Left colon (tissue), 2 donors: Measurements from ENCODE around the gene FCER1G. TPM values are rescaled to one million over a fixed set of nuclear protein-coding genes. Genes with fewer than 3 reads are reported as not detected.

Experiments
- ATAC-seq: fragments of 200-7000 bp; cut with Tn5 transposase; one replicate; pipeline ENCODE4 v1.9.1; 2020; ENCODE audit warnings: mild to moderate bottlenecking, moderate library complexity
- DNase-seq, 2 donors: peaks; one replicate each; pipeline ENCODE4 v3.0.0-alpha.2; 2020
- intact Hi-C, 2 donors: fragments of 100-400 bp; cut with DNase I in 1 of 2; cut with micrococcal nuclease in 1 of 2; formaldehyde crosslinking; loops; one replicate each; pipeline versions ENCODE4 v1.11.2 to v1.14.0; 2022; cut with DNase I, micrococcal nuclease
- long read RNA-seq: library from polyadenylated mRNA; unstranded; transcript quantifications from one replicate; pipeline ENCODE4 v2.0.0, GENCODE V29; 2021
- total RNA-seq, 2 donors: library from RNA; stranded (reverse); fragmentation: NEBNext Ultra II Directional; extraction: Animal tissue kit (Norgen Biotek cat#: 25700); gene quantifications; one replicate each; pipeline ENCODE4 v1.2.1, GENCODE V29; 2021
- donor health status: DM: no; HTN: no; CAD: no.
- donor health status: DM: yes; HTN: yes; CAD: no.

The FCER1G gene
- 10 to 100 TPM in 1 of 2 donors, 1 to 10 TPM in 1; 5.6 to 23.3 TPM for total RNA-seq
- long read RNA-seq, partial matches to known transcripts = 0 of 4 reads
- long read RNA-seq, other reads (novel, unspliced or antisense) = 1 of 4 reads

DNA sequence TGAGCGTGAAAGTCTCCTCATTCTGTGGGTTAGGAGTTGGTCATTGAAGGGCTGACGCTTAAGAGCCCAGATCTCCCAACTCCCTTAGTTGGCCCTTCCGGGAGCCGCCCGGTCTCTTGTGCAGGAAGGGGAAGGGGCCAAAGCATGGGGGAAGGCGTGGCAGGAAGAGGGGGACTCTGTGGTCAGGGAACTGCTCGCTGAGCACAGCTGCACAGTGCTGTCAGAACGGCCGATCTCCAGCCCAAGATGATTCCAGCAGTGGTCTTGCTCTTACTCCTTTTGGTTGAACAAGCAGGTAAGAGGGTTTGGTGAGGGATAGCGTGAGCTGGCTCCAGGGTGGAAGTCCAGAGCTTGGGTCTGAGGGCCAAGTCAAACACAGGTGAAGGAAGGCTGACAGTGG, at the start of gene FCER1G:
Gene FCER1G, plus strand, starts transcription at position 220 of the 400 bp plus-strand sequence. Its CDS starts 27 bp downstream, at position 247.
- intact Hi-C loops = no loop called here
- peak; percentile 42 for ATAC-seq
- DNase-seq = peak in 1 of 2 donors; percentile 50

DNA sequence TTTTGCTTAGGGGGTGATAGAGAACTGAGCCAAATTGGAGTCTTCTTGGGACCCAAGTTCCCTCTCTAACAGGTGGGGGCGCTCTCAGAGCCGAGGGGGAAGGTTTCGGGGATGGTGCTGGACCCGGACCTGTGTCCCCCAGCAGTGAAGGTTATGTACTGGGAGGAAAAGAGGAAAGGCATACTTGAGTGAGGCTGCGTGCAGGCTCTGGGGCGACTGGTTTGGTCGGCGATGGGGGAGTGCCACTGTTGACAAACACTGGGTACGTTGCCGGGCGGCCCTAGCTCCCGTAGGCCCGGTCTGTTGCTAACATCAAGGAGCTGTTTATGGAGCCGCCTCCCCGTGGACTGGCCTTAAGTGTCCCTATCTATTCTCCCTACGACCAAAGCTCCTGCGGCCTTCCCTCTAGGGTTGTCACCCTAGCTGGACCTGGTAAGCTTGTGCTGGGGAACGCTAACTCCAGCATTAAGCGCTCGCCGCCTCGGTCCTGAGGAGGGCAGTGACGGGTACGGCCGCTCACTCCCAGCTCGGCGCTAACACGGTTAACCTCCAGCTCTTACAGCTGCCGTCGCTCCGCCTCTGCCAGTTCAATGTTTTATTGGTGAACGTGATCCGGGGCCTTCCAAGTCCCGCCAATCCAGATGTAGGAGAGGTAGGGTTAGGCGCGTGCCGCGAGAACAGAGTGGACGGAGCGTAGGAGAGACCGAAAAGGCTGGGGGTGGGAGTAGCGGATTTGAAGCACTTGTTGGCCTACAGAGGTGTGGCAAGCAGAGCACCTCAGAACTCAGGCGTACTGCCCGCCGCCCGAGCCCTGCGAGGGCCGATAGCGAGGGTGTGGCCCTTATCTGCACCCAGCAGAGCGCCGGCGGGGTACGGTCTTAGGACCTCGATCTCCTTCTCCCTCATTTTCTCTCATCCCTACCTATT, 49.1 kb upstream of the FCER1G start, which contains the start of gene PPOX:
Gene PPOX, plus strand, starts transcription at position 685 of the 927 bp plus-strand sequence. CDS start 422 bp downstream, outside the sequence.
- intact Hi-C loops = no loop called here
- DNase-seq (peak; percentile 95 to 98), ATAC-seq (peak; percentile 92)

DNA sequence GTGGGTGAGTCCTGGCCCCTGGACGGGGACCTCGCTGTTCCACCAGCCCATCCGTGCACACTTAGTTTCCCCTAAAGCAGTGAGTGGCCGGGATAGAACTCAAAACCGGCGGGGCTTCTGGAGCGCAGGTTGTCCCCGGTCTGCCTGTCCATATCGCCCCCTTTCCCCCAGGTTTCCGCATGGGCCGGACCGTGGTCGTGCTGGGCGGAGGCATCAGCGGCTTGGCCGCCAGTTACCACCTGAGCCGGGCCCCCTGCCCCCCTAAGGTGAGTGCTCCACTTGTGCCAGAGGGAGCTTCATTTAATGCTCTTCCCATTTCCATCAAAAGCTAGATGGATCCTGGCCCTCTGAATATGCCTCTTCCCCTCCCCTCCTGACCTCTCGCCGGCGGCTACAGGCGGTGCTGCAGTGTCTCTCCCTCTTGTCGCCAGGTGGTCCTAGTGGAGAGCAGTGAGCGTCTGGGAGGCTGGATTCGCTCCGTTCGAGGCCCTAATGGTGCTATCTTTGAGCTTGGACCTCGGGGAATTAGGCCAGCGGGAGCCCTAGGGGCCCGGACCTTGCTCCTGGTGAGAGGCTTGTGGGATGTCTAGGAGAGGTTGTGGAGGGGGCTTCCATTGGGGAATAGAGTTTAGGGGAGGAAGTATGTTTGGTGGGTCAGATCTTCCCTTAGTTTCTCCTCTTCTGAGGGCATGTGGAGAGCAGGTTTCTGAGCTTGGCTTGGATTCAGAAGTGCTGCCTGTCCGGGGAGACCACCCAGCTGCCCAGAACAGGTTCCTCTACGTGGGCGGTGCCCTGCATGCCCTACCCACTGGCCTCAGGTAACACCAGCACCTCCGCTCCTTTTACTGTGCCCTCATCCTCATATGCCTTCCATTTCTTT, 48.2 kb upstream of the FCER1G start:
- ATAC-seq (peak; percentile 5), DNase-seq (no peak)
- intact Hi-C loops = no loop called here

DNA sequence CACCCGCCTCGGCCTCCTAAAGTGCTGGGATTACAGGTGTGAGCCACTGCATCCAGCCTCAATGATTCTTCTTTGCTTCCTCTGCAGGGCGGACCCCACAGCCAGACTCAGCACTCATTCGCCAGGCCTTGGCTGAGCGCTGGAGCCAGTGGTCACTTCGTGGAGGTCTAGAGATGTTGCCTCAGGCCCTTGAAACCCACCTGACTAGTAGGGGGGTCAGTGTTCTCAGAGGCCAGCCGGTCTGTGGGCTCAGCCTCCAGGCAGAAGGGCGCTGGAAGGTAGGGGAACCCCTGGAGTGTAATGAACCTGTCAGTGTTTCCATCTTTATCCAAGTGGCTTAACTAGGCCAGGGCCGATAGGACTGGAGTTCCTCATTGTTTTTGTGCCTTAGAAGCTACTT, 46.2 kb upstream of the FCER1G start:
- ATAC-seq (no peak), DNase-seq (no peak)
- intact Hi-C loops = no loop called here

DNA sequence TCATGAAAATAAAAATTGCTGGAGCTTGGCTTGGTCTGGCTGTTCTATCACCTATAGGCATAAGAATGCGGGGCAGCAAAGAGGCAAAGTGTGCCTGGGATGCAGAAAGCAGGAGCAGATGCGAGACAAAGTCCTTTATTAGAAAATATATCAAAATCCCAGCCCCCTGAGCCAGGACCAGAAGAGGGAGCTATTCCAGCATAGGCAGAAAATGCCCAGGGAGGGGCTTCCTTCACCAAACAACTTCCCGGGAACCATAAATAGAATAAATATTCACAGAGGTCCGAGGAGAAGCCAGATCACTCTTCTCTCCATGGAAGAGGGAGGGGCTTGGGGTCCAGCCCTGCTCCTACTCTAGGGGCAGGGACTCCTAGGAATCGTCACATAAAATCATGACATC, 43.9 kb upstream of the FCER1G start:
- intact Hi-C loops = no loop called here
- ATAC-seq (no peak), DNase-seq (no peak)

DNA sequence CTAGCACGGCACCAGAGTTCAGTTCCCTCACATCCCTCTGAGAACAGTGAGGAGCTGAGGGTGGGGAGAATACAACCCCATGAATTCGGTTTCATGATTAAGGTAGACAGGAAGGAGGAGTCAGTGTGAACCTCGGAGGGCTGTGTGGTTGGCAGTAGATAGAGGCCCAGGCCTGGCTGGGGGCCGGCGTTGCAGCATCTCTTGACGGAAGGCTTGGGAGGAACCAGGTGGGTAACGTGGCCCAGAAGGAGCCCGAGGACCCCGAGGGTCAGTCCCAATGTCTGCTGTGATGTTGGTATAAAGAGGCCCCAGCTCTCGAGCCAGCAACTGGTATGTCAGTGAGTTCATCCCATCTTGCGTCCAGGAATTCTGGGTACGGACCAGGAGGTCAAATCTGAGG, 43.4 kb upstream of the FCER1G start:
- ATAC-seq = no peak
- DNase-seq = no peak
- intact Hi-C loops = no loop called here

DNA sequence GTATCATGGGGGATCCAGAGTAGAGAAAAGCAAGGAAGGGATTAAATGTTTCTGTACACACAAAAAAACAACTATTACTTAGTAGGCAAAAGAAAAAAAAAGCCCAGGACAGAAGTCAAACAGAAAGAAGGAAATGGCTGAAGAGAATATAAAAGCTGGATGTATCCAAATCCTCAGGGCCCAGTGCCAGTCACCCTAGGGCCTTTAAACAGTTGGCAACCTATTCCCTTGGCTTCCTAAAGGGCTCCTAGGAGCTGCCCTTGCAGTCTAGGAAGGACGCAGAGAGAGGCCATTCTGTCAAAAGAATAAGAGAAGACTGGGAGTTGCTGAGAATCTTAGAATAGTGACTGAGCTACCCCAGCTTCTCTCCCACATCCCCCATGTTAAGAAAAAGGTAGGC, 42.7 kb upstream of the FCER1G start:
- DNase-seq = no peak
- intact Hi-C loops = no loop called here
- no peak for ATAC-seq

DNA sequence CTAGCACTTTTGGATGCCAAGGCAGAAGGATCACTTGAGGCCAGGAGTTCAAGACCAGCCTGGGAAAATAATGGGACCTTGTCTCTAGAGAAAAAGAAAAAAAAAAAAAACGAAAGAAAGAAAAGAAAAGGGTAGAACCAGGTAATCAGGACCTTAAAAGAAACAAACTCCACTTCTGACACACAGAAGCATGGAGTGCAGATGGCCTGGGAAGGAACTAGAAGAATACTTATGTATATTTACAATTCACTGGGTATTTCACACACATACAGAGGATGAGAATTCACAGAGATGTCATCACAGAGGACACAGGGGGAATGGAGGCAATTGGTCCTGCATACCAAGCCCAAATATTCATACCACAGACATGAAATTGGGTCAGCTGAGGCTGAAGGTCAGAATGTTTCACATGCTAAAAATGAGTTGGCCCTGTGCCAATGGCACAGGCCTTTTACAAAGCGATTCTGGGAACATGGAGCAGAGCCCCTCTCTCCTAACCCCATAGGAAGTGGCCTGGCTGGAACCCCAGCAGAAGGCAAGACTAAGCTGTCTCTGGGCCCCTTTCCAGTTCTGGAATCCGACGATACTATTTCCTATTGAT, 42.2 kb upstream of the FCER1G start:
- ATAC-seq = no peak
- intact Hi-C loops = no loop called here
- DNase-seq = no peak

DNA sequence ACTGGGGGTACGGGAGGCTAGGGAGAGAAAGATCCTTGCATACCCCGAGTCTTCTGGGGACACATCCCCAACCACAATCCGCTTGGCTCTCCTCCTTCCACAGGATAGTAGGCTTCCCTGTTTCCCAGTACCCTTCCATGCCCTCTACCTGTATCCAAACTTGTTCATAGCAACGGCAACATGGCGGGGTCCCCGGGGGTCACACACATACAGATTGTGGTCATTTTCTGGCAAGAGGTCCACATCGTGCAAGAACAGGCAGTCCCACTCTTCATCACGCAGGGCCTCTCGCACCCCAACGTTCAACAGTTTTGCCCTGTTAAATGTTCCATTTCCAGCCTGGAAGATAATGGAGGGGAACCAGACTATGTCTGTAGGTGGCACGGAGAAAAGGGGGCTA, 41.4 kb upstream of the FCER1G start:
- ATAC-seq (no peak), DNase-seq (no peak)
- intact Hi-C loops = no loop called here

DNA sequence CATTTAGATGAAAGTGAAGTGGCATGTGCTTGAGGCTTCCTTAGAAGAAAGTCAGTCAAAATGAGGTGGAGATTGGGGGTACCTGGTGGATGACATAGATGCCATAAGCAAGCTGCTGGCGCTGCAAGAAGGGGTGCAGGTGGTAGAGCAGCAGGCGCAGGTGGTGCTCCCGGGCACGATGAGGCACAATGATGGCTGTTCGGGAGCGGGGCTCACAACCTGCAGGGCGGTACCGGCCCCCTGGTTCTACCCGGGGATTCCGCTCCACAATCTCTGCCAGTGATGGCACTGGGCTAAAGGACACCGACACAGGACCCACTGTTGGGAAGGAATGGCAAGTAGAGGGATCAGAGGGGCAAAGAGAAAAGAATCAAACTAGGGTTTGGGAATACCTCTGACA, 40.2 kb upstream of the FCER1G start:
- ATAC-seq (no peak), DNase-seq (no peak)
- intact Hi-C loops = no loop called here

DNA sequence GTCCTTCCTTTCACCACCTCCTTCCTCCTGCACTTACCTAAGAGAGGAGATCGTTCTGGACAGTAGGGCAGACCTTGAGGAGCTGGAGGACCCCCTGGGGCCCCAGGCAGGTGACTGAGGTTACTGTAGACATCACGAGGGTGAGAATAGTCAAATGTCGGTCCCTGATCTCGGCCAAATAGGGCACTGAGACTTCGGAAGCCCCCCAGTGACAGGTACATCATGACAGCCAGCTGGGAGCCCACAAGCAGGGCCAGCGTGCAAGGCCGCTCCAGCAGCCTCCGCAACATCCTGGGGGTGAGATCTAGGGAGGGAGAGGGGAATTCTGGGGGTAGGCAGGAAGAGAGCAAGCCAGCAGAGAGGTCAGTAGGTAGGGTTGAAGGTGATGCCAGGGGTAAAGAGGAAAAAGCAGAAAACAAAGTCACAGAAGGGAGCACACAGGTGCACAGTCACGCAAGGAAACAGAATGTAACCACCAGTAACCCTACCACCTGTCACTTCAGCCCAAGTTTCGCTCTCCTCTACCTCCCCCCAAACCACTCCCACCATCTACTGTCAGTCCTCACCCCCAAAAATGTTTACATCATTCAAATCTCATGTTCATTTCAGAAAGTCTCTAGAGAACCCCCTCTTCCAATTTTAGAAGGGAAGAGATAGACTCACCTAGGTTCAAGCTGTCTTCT, 39.2 kb upstream of the FCER1G start:
- no peak for DNase-seq
- intact Hi-C loops = no loop called here
- no peak for ATAC-seq

DNA sequence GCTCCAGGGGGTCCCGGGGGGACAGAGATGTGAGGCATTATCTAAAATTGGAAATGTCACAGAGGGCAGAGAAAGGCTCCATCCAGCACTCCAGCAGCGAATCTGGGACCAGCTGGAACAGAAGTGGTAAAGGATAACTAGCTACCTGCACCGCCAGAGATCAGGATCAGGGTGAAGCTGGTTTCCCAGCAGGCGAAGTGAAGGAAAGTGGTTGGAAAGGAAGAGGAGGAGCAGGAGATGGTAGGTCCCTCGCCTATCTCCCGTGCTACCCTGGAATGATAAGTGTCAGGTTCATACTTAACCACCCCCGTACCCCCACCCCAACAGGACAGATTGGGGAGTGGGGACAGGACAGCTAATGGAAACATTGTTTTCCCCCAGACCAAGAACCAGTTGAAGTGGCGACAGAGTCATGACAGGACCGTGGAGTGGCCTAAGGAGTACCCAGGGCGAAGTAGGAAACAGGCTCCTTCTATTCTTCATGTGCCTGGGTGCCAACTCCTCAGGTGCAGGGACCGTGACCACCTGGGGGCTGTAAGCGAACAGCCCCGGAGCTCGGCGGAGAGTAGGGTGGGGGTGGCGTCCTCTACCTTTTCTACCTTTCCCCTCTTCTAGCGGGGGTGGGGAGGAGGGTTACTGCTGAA, 38.5 kb upstream of the FCER1G start:
- ATAC-seq (peak; percentile 45), DNase-seq (no peak)
- intact Hi-C loops = no loop called here

DNA sequence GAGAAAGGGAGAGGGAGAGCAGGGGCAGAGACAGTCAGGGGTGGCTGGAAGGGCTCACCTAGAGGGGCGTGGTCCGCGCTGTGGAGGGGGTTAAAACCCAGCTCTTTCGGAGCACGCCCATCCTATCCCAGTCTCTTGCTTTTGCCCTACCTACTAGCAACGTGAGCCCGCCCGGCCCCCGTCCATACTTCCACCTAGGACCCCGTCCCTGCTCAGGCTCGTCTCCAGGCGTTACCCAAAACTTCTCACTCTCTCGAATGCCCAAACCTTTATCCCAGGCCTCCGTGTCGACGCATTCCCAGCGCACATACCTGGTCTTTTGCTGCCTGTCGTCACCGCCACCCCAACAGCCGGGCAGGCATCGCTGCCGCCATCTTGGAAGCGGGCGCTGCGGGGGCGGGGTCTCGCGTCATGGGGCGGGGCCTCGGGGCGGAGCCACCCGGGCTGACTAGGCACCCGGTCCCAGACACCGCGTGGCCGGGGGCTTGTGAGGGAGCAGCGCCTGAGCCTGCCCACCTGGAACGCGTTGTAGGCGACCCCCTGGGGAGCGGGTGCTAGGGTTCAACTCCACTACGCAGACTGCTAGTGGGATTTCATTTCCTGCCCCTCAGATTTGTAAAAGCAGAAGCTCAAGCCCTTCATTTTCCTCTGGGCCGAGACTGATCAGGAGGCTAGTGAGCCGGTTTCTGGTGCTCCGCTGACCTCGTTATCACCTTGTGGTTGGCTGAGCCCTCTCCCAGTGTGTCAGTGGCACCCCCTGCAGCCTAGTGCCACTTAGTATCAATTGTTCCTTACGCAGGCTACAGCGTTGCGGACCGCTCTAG, 37.8 kb upstream of the FCER1G start, which contains the start of gene B4GALT3:
Gene B4GALT3, minus strand, starts transcription at position 396 of the 824 bp plus-strand sequence. CDS start 1,447 bp downstream, outside the sequence.
- intact Hi-C loops = no loop called here
- DNase-seq (peak; percentile 82 to 94), ATAC-seq (peak; percentile 96)

DNA sequence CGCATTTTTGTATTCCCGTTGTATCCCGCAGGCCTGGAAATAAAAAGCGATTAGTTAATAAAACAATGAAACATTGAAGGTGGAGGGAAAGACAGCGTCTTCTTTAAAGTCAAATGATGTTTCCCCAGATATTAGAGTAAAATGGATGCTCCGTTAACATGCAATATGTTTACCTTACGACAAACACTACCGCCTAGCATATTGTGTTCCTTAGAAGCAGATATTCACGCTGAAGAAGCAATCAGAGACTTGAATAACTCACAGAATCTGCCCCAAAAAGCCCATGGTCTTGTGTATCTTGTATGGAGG, 37.2 kb upstream of the FCER1G start:
- ATAC-seq (no peak), DNase-seq (no peak)
- intact Hi-C loops = no loop called here

DNA sequence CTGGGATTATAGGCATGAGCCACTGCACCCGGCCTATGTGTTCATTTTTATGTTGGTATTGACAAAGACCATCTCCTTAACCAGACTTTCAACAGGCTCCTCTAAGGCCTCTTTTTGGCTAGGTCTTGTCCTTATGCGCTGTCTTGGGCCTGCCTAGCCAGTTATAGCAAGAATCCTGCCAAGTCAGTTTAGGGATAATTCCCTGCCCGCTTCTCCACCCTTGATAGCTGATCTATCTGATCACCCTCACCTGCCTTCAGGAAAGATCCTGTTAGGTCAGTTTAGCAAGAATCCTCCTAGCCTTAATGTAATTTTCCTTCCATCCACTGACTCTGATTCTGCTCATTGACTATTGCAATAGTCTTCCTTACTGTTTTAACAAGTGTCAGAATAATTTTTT, 35.4 kb upstream of the FCER1G start:
- DNase-seq = no peak
- no peak for ATAC-seq
- intact Hi-C loops = no loop called here

DNA sequence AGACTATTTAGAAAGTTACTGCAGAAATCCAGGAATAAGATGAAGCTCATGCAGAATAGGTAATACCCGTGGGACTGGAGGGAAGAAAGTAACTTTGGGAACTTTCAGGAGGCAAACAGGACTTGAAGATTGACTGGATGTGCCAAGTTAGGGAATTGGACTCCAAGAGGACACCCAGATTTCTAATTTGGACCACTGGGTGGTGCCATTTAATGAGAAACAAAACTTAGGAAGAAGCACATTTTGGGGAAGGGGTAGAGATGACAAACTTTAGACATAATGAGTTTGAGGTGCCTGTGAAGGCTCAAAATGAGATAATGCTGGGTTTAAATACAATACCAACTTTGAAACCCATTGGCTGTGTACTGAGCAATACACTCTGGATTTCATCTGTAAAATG, 34.5 kb upstream of the FCER1G start:
- DNase-seq (no peak), ATAC-seq (no peak)
- intact Hi-C loops = no loop called here

DNA sequence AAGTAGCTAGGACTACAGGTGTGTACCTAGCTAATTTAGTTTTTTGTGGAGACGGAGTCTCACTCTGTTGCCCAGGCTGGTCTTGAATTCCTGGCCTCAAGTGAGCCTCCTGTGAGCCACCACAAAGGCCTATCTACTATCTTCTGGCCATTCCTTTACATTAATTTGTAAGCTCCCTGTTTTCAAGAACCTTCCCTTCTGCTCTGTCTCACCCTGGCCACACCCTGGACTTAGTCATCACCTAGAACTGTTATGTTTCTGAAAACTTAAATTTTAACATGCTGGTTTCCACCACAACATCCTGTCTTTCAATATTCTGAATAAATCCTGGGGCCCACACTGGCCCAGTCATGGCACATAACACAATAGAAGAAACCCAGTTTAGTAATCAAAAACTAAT, 32.9 kb upstream of the FCER1G start:
- ATAC-seq (no peak), DNase-seq (no peak)
- intact Hi-C loops = no loop called here
